ENCODE data around the gene DAND5.
"Not testable (repeated sequence)": the region's sequence is repeated elsewhere in the genome, so short reads cannot be mapped to it uniquely, and the experiment has no call there.

Gene DAND5

DNA sequence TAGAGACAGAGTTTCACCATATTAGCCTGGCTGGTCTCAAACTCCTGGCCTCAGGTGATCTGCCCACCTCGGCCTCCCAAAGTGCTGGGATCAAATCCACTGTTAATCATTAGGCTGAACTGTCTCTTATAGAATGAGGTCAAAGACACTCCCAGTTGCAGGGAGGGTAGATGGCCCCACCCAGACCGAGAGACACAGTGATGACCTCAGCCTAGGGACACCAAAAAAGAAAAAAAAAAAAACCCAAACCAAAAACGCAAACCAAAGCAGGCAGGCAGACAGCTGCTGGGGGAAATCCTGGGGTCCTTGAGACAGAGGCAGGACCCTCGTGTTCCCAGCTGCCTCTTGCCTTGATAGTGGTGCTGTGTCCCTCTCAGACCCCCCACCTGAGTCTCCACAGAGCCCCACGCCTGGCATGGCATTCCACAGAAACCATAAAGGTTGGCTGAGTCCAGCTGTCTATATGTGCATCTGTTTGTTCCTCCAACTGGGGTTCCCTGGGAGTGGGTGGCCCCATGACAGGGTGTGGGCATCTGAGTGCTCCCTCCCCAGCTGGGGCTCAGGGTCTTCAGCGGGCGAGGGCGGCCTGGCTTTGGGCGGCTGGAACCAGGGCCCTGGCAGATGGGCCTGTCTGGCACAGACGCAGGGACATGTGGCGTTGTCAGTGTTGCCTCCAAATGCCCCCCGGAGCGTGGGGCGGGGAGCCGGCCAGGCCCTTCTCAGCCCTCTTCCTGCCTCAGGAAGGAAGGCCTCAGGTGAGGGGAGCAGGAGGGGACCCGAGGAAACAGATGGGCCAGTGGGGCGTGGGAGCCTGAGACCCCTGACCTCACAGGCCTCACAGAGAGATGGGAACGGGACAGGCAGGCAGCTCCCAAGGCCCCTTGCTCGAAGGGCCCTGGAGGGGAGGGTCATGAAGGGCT is 5.2 kb downstream of the DAND5 start:
- TF ChIP-seq, protein P1, sequence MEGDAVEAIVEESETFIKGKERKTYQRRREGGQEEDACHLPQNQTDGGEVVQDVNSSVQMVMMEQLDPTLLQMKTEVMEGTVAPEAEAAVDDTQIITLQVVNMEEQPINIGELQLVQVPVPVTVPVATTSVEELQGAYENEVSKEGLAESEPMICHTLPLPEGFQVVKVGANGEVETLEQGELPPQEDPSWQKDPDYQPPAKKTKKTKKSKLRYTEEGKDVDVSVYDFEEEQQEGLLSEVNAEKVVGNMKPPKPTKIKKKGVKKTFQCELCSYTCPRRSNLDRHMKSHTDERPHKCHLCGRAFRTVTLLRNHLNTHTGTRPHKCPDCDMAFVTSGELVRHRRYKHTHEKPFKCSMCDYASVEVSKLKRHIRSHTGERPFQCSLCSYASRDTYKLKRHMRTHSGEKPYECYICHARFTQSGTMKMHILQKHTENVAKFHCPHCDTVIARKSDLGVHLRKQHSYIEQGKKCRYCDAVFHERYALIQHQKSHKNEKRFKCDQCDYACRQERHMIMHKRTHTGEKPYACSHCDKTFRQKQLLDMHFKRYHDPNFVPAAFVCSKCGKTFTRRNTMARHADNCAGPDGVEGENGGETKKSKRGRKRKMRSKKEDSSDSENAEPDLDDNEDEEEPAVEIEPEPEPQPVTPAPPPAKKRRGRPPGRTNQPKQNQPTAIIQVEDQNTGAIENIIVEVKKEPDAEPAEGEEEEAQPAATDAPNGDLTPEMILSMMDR (IDR thresholded peaks at IDR 0.05; ENCODE audit: low read length, missing control alignments) = no peak
- DNase-seq (ENCODE audit: low read depth) = no peak
- H3K4me3 ChIP-seq (replicated peaks; ENCODE audit: low read depth, low read length) = no peak overlapping the region

DNA sequence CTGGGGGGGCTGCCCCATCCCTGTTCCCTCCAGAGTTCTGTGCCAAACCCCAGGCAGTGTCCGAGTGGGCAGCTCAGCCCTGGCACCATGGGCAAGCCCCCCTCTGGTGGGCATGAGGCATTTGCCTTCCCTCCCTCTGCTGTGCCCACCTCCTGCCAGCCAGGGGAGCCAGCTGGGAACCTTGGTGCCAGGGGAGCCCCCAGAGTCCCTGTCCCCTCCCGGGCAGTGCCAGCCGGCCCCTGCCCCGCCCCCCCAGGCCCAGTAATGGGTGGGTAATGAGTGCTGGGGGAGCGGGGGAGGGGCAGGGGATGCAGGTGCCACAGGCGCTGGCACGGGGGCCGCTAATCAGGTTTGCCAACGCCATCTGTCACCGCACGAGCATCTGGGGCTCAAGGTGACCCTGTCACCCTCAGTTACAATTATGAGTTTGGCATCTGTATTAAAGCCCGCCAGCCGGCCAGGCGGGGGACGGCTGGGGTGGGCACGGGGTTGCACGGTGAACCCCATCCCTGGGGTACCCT is 5.9 kb downstream of the DAND5 start:
- TF ChIP-seq, protein P1 (IDR thresholded peaks at IDR 0.05; ENCODE audit: low read length, missing control alignments) = no peak
- H3K4me3 ChIP-seq (replicated peaks; ENCODE audit: low read depth, low read length) = no peak overlapping the region
- no peak for DNase-seq (ENCODE audit: low read depth)

- H3K4me3 ChIP-seq (replicated peaks; ENCODE audit: low read depth, low read length); DNase-seq (ENCODE audit: low read depth): not testable (repeated sequence)
Measured at GRCh38 chr19:12976109-12976508, 6.7 kb downstream of the DAND5 start.

- H3K4me3 ChIP-seq (replicated peaks; ENCODE audit: low read depth, low read length) = no peak overlapping the region
- TF ChIP-seq, protein P1 (IDR thresholded peaks at IDR 0.05; ENCODE audit: low read length, missing control alignments) = no peak
- DNase-seq (ENCODE audit: low read depth) = no peak
Measured at GRCh38 chr19:12979974-12980373, 10.6 kb downstream of the DAND5 start.

GRCh38 chr19:12982648-12983047 is 13.3 kb downstream of the DAND5 start:
- TF ChIP-seq, protein P1 (IDR thresholded peaks at IDR 0.05; ENCODE audit: low read length, missing control alignments) = no peak
- H3K4me3 ChIP-seq (replicated peaks; ENCODE audit: low read depth, low read length) = no peak overlapping the region
- DNase-seq (ENCODE audit: low read depth) = no peak

GRCh38 chr19:12983091-12983490 is 13.7 kb downstream of the DAND5 start:
- TF ChIP-seq, protein P1 (IDR thresholded peaks at IDR 0.05; ENCODE audit: low read length, missing control alignments) = no peak
- H3K4me3 ChIP-seq (replicated peaks; ENCODE audit: low read depth, low read length) = peak overlapping the region; percentile 43
- no peak for DNase-seq (ENCODE audit: low read depth)

- peak; percentile 79 for DNase-seq (ENCODE audit: low read depth)
- peak overlapping the region; percentile 43 for H3K4me3 ChIP-seq (replicated peaks; ENCODE audit: low read depth, low read length)
- TF ChIP-seq, protein P1 (IDR thresholded peaks at IDR 0.05; ENCODE audit: low read length, missing control alignments) = peak; percentile 46
Measured at GRCh38 chr19:12983542-12984142, 14.3 kb downstream of the DAND5 start.

Data from fibroblast of pulmonary artery (primary cell).